Measurements from ENCODE around the gene PLPP2.

The PLPP2 gene

GRCh38 chr19:291006-291521 is at the start of gene PLPP2:
Gene PLPP2, minus strand, starts transcription at chr19:291403. Its CDS starts 67 bp downstream, at chr19:291336.
- peak; percentile 65 for DNase-seq (ENCODE audit: low read depth, low spot score)

- DNase-seq (ENCODE audit: low read depth, low spot score) = no peak
These were observed 49.6 kb upstream of the PLPP2 start for GRCh38 chr19:340620-341385.

GRCh38 chr19:339262-339887 is 48.2 kb upstream of the PLPP2 start:
- DNase-seq (ENCODE audit: low read depth, low spot score) = peak; percentile 23

GRCh38 chr19:338421-338820 is 47.2 kb upstream of the PLPP2 start:
- no peak for DNase-seq (ENCODE audit: low read depth, low spot score)

- DNase-seq (ENCODE audit: low read depth, low spot score) = no peak
These were observed 44.9 kb upstream of the PLPP2 start for GRCh38 chr19:336067-336614.

GRCh38 chr19:335486-336066 is 44.4 kb upstream of the PLPP2 start:
- DNase-seq (ENCODE audit: low read depth, low spot score) = no peak

GRCh38 chr19:335072-335471 is 43.9 kb upstream of the PLPP2 start:
- DNase-seq (ENCODE audit: low read depth, low spot score) = no peak

GRCh38 chr19:334296-335071 is 43.3 kb upstream of the PLPP2 start:
- DNase-seq (ENCODE audit: low read depth, low spot score) = no peak

- DNase-seq (ENCODE audit: low read depth, low spot score) = no peak
These were observed 39.3 kb upstream of the PLPP2 start for GRCh38 chr19:330503-330902.

- DNase-seq (ENCODE audit: low read depth, low spot score) = no peak
These were observed 38.7 kb upstream of the PLPP2 start for GRCh38 chr19:329876-330275.

- DNase-seq (ENCODE audit: low read depth, low spot score) = no peak
These were observed 36.9 kb upstream of the PLPP2 start for GRCh38 chr19:328025-328505.

GRCh38 chr19:327291-328024 is 36.3 kb upstream of the PLPP2 start:
- no peak for DNase-seq (ENCODE audit: low read depth, low spot score)

GRCh38 chr19:326871-327270 is 35.7 kb upstream of the PLPP2 start:
- no peak for DNase-seq (ENCODE audit: low read depth, low spot score)

GRCh38 chr19:325937-326565 is 34.8 kb upstream of the PLPP2 start:
- no peak for DNase-seq (ENCODE audit: low read depth, low spot score)

- no peak for DNase-seq (ENCODE audit: low read depth, low spot score)
These were observed 34.2 kb upstream of the PLPP2 start for GRCh38 chr19:325173-325936.

- no peak for DNase-seq (ENCODE audit: low read depth, low spot score)
These were observed 33.5 kb upstream of the PLPP2 start for GRCh38 chr19:324716-325115.

- DNase-seq (ENCODE audit: low read depth, low spot score) = no peak
These were observed 31.4 kb upstream of the PLPP2 start for GRCh38 chr19:322616-323015.

- no peak for DNase-seq (ENCODE audit: low read depth, low spot score)
These were observed 27.2 kb upstream of the PLPP2 start for GRCh38 chr19:318509-318774.

- no peak for DNase-seq (ENCODE audit: low read depth, low spot score)
These were observed 26.7 kb upstream of the PLPP2 start for GRCh38 chr19:317710-318508.
